Kidney (tissue), 14 donors: ENCODE results near the gene CNKSR2. TPM values are rescaled to one million over a fixed set of nuclear protein-coding genes. Genes with fewer than 3 reads are reported as not detected.

Experiments
- DNase-seq, 5 donors: peaks; one replicate each; pipeline ENCODE4 v3.0.0-alpha.2; 2013 to 2020
- FAIRE-seq: peaks from 2 replicates; lab custom pipeline; 2012; peaks lifted over from hg19 to GRCh38; lab: Jason Lieb, UNC
- H3K27ac ChIP-seq, 2 donors: one replicate each; pipeline ENCODE4 v1.7.0; 2013; ENCODE audit warnings: low read depth in 2 of 2, low read length in 2 of 2, inconsistent platforms in 1 of 2
- H3K27me3 ChIP-seq: one replicate; pipeline ENCODE4 v1.7.1; 2013; ENCODE audit warnings: low read length, inconsistent platforms; ENCODE audit not compliant: control insufficient read depth, insufficient read depth
- H3K36me3 ChIP-seq, 3 donors: one replicate each; pipeline versions ENCODE4 v1.7.0 to v1.7.1; 2013; ENCODE audit warnings: low read length in 3 of 3, control low read depth in 1 of 3, inconsistent platforms in 1 of 3; ENCODE audit not compliant: insufficient read depth in 3 of 3, control insufficient read depth in 2 of 3
- H3K4me1 ChIP-seq, 3 donors: one replicate each; pipeline versions ENCODE4 v1.7.0 to v1.7.1; 2013; ENCODE audit warnings: low read length in 3 of 3, inconsistent platforms in 1 of 3, low read depth in 1 of 3; ENCODE audit not compliant: control insufficient read depth in 2 of 3, insufficient read depth in 2 of 3
- H3K4me3 ChIP-seq, 3 donors: one replicate each; pipeline versions ENCODE4 v1.7.0 to v1.8.1; 2013; ENCODE audit warnings: low read length in 3 of 3, control low read depth in 1 of 3, inconsistent platforms in 1 of 3
- H3K9ac ChIP-seq, 3 donors: one replicate each; pipeline versions ENCODE4 v1.7.0 to v1.7.1; 2013; ENCODE audit warnings: low read length in 3 of 3, control low read depth in 1 of 3, inconsistent platforms in 1 of 3
- H3K9me3 ChIP-seq, 3 donors: one replicate each; pipeline versions ENCODE4 v1.7.0 to v1.7.1; 2013; ENCODE audit warnings: low read length in 3 of 3, control low read depth in 1 of 3, inconsistent platforms in 1 of 3; ENCODE audit not compliant: control insufficient read depth in 2 of 3, insufficient read depth in 1 of 3
- intact Hi-C: fragments of 100-400 bp; cut with DNase I; formaldehyde crosslinking; loops from one replicate; pipeline ENCODE4 v1.11.1; 2022
- polyA plus RNA-seq: library from polyadenylated mRNA; stranded (reverse); fragments of 350-450 nt; fragmentation: Illumina TruSeq; extraction: RNeasy Lipid Tissue Mini Kit (QIAGEN cat#74804); gene quantifications from one replicate; pipeline ENCODE4 v1.2.3, GENCODE V29; 2014; ENCODE audit warnings: low read depth, low replicate concordance; ENCODE audit not compliant: insufficient read depth
- total RNA-seq: library from RNA; stranded (reverse); fragmentation: NEBNext Ultra II Directional; extraction: Animal tissue kit (Norgen Biotek cat#: 25700); gene quantifications from one replicate; pipeline ENCODE4 v1.2.1, GENCODE V29; 2021
- TF ChIP-seq, protein P1 (sequence below): IDR thresholded peaks from 3 replicates; pipeline ENCODE4 v1.5.1; 2012; ENCODE audit warnings: mild to moderate bottlenecking, moderate library complexity, borderline replicate concordance; ENCODE audit not compliant: insufficient read depth; ENCODE audit errors: extremely low read depth
- donor health status: control.
- donor health status: control.
- donor health status: control.
- donor health status: control.
- donor health status: control.
- donor health status: DM: yes; HTN: yes; CAD: no.
- donor health status: Normal renal cell carcinoma (clear cell type).

CNKSR2 gene
- total and polyA plus RNA-seq, 2 donors from 2014 or later, result 0.06 to 1.6 TPM

DNA sequence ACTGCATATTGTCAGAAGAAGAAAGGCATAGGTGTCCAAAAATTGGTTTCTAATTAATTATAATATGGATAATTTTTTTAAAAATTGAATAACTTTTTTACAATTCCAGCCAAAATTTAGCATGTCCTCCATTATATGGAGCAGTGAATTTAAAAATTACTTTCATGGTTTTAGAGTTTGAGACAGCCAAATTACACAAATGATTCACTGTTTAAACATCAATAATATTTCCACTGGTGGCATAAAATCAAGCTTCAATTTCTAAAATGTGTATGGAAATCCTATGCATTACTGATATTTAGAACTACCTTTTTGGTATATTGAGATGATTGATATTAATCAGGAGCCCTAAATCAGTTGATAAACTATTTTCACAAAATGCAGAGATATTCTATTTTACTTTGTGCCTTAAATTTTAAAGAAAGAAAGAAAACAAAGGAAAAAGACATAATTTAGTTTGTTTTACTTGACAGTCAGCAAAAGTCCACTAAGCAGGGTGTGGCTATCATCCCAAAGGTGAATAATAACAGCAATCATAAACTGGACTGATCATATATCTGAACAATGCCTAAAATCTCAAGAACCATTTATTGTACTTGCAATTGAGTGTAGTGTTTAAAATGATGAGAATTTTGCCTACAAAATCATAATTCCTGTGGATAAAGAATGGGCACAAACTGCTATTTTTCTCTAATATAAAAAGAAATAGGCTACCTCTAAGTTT is 249.7 kb downstream of the CNKSR2 start:
- Histone ChIP-seq H3K4me3 (no peak overlapping the region), H3K9me3 (no peaks in the 10 kb centered on the region), H3K27ac (no peak overlapping the region), H3K9ac (no peak overlapping the region), H3K36me3 (no peaks in the 10 kb centered on the region), H3K27me3 (no peaks in the 10 kb centered on the region), H3K4me1 (no peaks in the 10 kb centered on the region)
- intact Hi-C loops, result no loop called here
- no peak for DNase-seq
- FAIRE-seq, result no peak
- TF ChIP-seq, protein P1, sequence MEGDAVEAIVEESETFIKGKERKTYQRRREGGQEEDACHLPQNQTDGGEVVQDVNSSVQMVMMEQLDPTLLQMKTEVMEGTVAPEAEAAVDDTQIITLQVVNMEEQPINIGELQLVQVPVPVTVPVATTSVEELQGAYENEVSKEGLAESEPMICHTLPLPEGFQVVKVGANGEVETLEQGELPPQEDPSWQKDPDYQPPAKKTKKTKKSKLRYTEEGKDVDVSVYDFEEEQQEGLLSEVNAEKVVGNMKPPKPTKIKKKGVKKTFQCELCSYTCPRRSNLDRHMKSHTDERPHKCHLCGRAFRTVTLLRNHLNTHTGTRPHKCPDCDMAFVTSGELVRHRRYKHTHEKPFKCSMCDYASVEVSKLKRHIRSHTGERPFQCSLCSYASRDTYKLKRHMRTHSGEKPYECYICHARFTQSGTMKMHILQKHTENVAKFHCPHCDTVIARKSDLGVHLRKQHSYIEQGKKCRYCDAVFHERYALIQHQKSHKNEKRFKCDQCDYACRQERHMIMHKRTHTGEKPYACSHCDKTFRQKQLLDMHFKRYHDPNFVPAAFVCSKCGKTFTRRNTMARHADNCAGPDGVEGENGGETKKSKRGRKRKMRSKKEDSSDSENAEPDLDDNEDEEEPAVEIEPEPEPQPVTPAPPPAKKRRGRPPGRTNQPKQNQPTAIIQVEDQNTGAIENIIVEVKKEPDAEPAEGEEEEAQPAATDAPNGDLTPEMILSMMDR, result no peak

DNA sequence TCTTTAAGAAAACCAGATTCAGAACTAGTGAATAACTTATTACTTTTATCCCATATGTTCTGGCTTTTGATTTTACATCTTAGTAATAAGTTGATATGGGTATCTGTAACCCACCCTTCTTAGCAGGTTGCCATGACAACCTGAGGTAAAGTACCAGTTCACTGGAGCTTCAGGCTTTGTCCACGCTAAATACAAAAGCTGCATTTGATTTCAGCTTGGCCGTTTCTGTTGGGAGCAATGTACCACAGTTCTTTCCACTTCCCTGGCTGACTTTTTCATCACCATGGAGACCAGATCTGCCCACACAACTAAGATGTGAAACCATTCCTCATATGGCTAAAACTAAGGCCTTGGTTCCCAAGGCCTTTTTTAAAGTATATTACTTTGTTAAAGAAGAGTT is 257.8 kb downstream of the CNKSR2 start:
- intact Hi-C loops, result no loop called here
- H3K9ac ChIP-seq, result no peak overlapping the region
- no peaks in the 10 kb centered on the region for H3K36me3 ChIP-seq
- no peaks in the 10 kb centered on the region for H3K4me1 ChIP-seq
- FAIRE-seq (no peak), DNase-seq (no peak)
- TF ChIP-seq, protein P1, result no peak
- no peaks in the 10 kb centered on the region for H3K9me3 ChIP-seq
- no peaks in the 10 kb centered on the region for H3K27me3 ChIP-seq
- no peak overlapping the region for H3K27ac ChIP-seq
- no peak overlapping the region for H3K4me3 ChIP-seq

DNA sequence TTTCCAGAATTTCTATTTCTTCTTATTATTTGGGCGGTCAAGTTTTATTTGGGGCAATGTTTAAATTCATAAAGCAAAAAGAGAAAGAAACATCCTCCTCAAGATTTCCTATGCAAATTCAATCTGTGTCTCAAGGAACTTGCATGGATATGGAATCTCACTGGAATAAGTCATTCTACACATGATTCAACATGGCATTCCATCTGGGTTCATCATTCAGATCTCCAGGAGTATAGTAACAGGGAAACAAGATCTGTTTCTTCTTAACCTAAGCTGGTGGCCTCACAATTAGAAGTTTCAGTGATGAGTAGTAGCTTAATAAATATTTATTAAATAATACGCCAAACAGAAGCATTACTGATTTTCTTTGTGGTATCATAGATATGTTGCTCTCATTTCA is 264.1 kb downstream of the CNKSR2 start:
- no peaks in the 10 kb centered on the region for H3K36me3 ChIP-seq
- H3K4me1 ChIP-seq, result no peaks in the 10 kb centered on the region
- no peak for FAIRE-seq
- H3K4me3 ChIP-seq, result no peak overlapping the region
- DNase-seq, result no peak
- TF ChIP-seq, protein P1, result no peak
- H3K9me3 ChIP-seq, result no peaks in the 10 kb centered on the region
- intact Hi-C loops, result no loop called here
- H3K27ac ChIP-seq, result no peak overlapping the region
- no peaks in the 10 kb centered on the region for H3K27me3 ChIP-seq
- no peak overlapping the region for H3K9ac ChIP-seq

DNA sequence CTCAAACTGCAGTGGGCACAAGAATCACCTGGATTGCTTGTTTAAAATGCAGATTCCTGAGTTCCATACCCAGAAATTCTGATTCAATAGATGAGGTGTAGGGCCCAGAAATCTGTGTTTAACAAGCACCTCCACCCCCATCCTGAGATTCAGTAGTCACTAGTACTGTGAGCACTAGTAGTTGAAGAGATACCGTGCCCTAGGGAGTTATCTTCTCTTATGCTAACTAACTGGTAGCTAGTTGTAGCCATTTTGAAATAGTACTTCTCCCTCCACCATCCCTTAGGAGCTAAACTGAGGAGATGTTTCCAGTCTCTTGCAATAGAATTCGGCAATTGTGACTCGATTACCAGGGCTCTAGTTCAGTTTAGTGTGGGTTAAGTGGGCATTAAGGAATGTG is 265.6 kb downstream of the CNKSR2 start:
- Histone ChIP-seq H3K9me3 (no peaks in the 10 kb centered on the region), H3K4me3 (no peak overlapping the region), H3K4me1 (no peaks in the 10 kb centered on the region), H3K36me3 (no peaks in the 10 kb centered on the region), H3K9ac (no peak overlapping the region), H3K27me3 (no peaks in the 10 kb centered on the region), H3K27ac (no peak overlapping the region)
- intact Hi-C loops, result no loop called here
- TF ChIP-seq, protein P1, result no peak
- DNase-seq (no peak), FAIRE-seq (no peak)
